ENCODE measurements around the gene ZNF544. TPM values are rescaled to one million over a fixed set of nuclear protein-coding genes. Genes with fewer than 3 reads are reported as not detected.

Gene ZNF544
- total RNA-seq: 38.7 and 39.8 TPM in 2 replicates

DNA sequence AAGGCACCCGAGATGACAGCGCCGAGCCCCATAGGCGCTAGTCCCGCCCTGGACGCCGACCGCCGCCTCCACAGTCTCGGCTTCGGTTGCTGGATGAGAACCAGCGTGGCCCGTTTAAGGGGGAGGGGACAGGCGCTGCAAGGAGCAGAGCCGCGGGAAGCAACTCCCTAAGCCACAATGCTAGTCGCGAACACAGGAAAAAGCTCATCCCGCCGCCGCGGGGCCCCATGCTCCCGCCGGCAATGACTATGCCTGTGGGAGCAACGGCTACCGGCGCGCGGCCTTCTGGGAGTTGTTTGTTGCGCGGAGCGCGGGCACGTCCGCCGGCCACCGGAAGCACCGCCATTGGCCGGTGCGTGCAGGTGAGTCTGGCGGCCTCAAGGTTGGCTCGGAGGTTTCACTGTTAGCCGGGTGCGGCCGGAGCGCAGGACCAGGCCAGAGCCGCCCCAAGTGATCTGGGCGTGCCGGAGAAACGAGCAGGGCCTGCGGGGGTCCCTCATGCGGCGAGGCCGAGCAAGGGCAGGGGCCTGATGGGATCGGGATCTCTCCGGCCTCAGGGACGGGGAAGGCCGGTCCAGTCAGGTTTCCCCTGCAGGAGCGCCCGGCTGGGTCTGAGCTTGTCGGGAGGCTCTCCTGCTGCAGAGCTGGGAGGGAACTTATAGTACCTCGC lies at the start of gene ZNF544:
Gene ZNF544 (plus strand): TSS at position 330 of the 670 bp plus-strand sequence. CDS start 15,110 bp downstream, outside the sequence.
- intact Hi-C loops (cut with micrococcal nuclease): loop anchor here (1.0 to 2.0 kb wide), 2 partner anchors 45 to 50 kb away; partner anchors contain the start of genes ZNF274 and ZNF8

- intact Hi-C loops (cut with micrococcal nuclease): loop anchor here (2.0 kb wide), 3 partner anchors 27 to 227 kb away; partner anchors contain the start of genes ZNF584 and ZNF837
These were observed 46.7 kb upstream of the ZNF544 start for GRCh38 chr19:58181902-58182576.

GRCh38 chr19:58182577-58182988 lies 46.1 kb upstream of the ZNF544 start:
- intact Hi-C loops (cut with micrococcal nuclease): loop anchor here (2.0 kb wide), 3 partner anchors 28 to 226 kb away; partner anchors contain the start of genes ZNF584 and ZNF837

- intact Hi-C loops (cut with micrococcal nuclease): loop anchor here (1.0 to 2.0 kb wide), 8 partner anchors 28 to 257 kb away; partner anchors contain the start of genes ERVK3-1, ZNF132, ZNF544 and ZNF584
These were observed 45.5 kb upstream of the ZNF544 start, which contains the start of gene ZNF274 for GRCh38 chr19:58182989-58183816. ZNF274 (plus strand) TSS chr19:58183061; CDS start chr19:58183966, 905 bp downstream.

GRCh38 chr19:58183817-58184215 lies 44.9 kb upstream of the ZNF544 start:
- intact Hi-C loops (cut with micrococcal nuclease): loop anchor here (1.0 to 2.0 kb wide), 8 partner anchors 29 to 256 kb away; partner anchors contain the start of genes ERVK3-1, ZNF132, ZNF544 and ZNF584

DNA sequence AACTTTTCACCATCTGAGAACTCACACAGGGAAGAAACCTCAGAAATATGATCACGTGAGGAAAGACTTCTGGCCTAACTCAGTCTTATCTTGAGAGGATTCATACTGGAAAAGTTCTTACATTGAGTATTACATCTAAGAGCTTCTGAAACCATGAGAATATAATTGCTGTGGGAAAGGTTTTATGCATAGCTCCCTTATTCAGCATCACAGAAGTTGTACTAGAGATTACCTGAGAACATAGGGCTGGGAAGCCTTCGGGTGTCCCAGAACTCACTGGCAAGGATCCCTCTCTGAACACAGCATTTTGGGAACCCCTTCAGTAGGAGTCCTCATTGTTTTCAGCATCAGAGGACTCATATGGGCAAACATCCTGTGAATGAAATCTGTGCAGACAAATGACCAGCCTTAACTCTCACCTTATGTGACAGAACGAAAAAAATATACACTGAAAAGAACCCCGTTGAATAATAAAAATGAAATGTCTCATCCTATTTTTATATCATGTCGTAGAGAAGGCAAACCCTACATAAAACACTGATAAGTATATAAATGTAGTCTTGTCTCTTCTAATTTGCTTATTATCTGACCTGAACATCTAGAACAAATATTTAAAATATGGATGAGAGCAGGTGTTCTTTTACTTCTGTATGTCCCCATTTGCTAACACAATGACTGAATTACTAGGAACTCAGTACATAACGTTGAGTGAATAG lies 31.7 kb upstream of the ZNF544 start:
- intact Hi-C loops (cut with micrococcal nuclease): no loop called here

- intact Hi-C loops (cut with micrococcal nuclease): no loop called here
These were observed 24.8 kb upstream of the ZNF544 start for GRCh38 chr19:58203814-58204475.

- intact Hi-C loops (cut with micrococcal nuclease): no loop called here
These were observed 24.1 kb upstream of the ZNF544 start for GRCh38 chr19:58204566-58204965.

DNA sequence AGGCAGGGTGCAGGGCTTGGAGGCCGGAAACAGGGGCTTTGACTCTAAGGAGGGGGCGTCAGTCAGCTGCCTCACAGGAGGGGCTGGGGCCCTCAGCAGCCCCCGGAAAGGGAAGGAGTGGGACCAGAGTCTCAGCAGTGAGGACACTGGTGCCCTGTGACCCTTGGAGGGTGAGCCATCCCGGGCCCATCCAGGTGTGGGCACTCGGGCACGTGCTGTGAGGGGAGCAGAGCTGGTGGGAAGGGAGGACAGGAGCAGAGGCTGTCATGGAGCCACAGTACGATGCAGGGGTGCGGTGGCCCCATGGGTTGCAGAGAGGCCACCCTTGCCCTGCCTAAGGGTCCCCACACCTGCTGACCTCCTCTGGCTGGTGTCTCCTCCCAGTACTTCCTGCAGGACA lies 19.1 kb upstream of the ZNF544 start:
- intact Hi-C loops (cut with micrococcal nuclease): no loop called here

- intact Hi-C loops (cut with micrococcal nuclease): no loop called here
These were observed 16.2 kb upstream of the ZNF544 start for GRCh38 chr19:58212336-58213074.

- intact Hi-C loops (cut with micrococcal nuclease): no loop called here
These were observed 15.7 kb upstream of the ZNF544 start for GRCh38 chr19:58213075-58213369.

DNA sequence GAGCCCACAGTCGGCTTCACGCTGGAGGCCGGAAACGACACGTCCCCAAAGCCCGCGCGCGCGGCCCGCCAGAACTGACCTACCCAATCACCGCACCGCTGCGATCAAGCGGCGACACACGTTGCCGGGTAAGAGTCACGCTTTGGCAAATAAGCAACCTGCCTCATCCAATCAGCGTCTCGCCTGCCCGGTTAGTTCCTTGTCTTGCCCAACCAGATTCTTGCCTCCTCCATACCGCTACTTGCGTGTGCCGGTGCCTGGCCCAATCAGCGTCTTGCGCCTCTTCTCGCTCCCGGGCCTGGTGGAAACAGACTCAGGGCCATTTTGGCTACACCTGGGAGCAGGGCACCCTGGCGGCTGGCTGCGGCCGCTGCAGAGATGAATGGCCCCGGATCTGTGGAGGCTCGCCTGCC lies 11.6 kb upstream of the ZNF544 start:
- intact Hi-C loops (cut with micrococcal nuclease): no loop called here

DNA sequence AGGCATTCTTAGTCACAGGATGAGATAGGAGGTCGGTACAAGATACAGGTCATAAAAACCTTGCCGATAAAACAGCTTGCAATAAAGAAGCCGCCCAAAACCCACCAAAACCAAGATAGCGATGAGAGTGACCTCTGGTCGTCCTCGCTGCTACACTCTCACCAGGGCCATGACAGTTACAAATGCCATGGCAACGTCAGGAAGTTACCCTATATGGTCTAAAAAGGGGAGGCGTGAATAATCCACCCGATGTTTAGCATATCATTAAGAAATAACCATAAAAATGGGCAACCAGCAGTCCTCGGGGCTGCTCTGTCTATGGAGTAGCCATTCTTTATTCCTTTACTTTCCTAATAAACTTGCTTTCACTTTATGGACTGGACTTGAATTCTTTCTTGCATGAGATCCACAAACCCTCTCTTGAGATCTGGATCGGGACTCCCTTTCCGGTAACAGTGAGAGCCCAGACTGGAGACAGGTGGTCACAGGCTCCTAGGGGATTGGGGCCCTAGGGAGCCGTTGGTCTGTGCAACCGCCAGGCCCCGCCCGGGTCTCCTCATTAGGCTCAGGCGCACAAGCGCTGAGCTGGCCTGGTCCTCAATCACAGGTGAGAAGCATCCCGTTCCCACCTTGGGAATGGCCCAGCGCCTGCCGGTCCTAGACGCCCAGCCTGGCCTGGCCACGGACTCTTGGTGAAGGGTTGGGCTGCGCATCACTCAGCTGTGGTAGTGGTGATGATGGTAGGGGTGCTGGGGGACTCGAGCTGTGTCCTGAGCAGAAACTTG lies 10.9 kb upstream of the ZNF544 start:
- intact Hi-C loops (cut with micrococcal nuclease): no loop called here

GRCh38 chr19:58218899-58219298 lies 9.8 kb upstream of the ZNF544 start:
- intact Hi-C loops (cut with micrococcal nuclease): no loop called here

- intact Hi-C loops (cut with micrococcal nuclease): loop anchor here (1.0 to 2.0 kb wide), 2 partner anchors 45 to 51 kb away; partner anchors contain the start of genes ZNF274 and ZNF8
These were observed 640 bp upstream of the ZNF544 start for GRCh38 chr19:58227964-58228584.

GRCh38 chr19:58229255-58229639 lies 533 bp downstream of the ZNF544 start:
- intact Hi-C loops (cut with micrococcal nuclease): loop anchor here (2.0 kb wide), 1 partner anchor 50 kb away; the partner anchor contains the start of gene ZNF8

GRCh38 chr19:58237324-58237723 lies 8.6 kb downstream of the ZNF544 start:
- intact Hi-C loops (cut with micrococcal nuclease): no loop called here

DNA sequence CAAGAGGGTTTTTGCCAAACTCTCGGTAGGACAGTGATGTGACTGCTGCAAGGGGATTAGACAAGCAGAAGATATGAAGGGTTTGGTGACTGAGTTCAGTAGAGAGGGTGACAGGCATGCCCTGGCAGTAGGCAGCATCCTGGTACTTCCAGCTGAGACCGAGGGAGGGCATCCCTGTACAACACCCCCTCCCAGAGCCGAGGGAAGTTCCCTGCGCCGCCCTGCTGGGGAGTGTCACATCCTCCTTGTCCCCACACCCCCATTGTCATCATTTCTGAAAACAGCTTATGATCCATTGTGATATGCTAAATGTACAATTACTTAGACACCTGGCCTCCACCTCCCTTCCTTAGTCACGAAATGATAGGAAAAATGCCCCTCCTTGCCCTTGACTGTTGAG lies 14.6 kb downstream of the ZNF544 start:
- intact Hi-C loops (cut with micrococcal nuclease): no loop called here

All from T-helper 2 cell treated with Interferon-gamma antibody and Interleukin-4, amounts not matched to agents 100 ng/mL and 5 ng/mL, for 36 hours (primary cell).